GM19025 (cell line): ENCODE measurements around the gene NOTCH2.
A peak's percentile ranks its signal among the peaks of the same experiment; 100 is the strongest.
"Not testable (repeated sequence)": the region's sequence is repeated elsewhere in the genome, so short reads cannot be mapped to it uniquely, and the experiment has no call there.

Experiments used
- ATAC-seq: cut with Tn5 transposase; IDR thresholded peaks from one replicate; pipeline ENCODE4 v1.9.1; 2021; ENCODE audit warnings: mild to moderate bottlenecking, low read depth, moderate library complexity; ENCODE audit not compliant: unreplicated experiment

The NOTCH2 gene

DNA sequence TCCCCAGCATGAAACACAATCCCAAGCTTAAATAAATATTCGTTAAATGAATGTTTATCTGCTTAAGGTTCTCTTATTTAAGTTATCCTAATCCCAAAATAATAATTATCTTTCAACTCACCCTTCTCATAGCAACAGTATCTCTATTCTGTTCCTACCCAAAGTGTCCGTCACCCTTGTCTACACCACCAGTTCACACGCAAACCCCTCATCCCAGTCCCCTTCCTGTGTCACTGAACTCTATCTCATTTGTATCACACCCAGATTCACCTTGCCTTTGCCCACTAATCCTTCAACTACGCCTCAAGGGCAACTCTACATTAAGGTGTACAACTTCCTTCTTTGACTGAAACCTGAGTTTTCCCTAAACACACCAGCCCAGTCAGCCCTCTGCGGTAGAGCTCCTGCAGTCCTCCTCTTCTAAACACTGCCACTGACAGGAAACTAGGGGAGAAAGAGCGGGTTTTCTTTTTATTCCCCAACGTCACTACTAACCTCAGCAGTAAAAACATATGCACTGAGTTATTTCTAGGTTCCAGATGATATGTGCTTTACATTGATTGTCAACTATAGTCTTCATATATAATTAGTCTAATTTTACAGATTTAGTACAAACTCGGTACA is 92.2 kb downstream of the NOTCH2 start:
- ATAC-seq: not testable (repeated sequence)

DNA sequence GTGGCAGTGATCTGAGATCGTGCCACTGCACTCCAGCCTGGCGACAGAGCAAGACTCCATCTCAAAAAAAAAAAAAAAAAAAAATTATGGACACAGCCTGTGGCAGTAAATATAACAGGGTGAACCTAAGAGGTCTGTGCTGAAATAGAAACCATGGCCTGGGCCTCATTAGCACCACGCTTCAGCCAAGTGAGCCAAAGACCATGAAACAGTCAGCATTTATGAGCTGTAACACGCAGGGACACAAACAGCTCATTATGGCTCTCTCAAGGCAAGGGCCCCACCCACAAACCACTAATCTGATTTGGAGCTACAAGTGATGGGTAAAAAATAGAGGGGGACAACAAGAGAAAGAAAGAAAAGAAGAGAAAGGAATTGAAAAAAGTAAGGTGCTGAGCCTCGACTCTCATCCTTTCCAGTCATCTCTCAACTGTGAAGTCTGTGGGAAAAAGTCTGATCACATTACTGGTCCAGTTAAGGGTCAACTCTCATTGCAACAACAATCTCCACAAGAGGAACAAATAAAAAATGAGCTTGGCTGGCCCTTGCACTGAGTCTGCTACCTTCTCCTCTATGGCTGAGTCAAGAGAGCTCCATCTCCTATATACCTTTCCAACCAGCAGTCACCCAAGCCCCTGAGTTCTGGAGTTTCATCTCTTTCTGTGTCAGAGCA is 93.7 kb downstream of the NOTCH2 start:
- ATAC-seq: not testable (repeated sequence)

DNA sequence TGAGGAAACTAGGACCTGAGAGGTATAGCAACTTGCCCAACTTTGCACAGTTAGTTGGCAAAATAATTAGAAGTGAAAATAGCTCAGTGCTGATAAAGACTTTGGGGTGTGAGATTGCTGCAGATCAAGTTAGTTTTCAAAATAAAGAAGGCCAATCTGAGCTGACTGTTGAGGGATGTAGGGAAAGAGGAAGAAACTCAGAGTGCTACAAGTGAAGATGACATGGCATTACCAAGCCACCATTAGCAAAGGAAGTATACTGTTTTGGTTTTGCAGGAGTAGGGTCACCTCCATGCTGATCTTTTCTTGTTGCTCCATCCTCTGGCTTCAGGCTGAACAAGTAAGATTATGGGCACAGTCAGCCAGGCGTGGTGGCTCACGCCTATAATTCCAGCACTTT is 94.5 kb downstream of the NOTCH2 start:
- no peak for ATAC-seq

DNA sequence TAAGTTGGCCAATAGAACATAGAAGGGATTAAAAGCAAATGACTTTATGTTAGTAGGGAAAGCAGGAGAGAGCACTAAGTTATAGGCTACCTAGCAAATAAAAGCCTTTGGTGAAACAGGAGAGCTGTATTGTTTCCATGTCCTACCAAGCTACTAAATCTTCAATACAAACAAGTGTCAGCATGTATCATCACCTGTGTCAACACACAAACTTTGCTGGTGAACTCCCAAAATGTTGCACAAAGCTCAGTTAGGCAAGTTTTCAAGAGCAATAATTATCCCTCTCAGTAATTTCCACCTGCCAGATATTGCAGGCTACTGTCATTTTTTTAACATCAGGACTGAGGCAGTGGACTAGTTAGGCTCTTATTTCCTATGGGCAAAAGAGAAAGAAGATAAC is 95.4 kb downstream of the NOTCH2 start:
- no peak for ATAC-seq

DNA sequence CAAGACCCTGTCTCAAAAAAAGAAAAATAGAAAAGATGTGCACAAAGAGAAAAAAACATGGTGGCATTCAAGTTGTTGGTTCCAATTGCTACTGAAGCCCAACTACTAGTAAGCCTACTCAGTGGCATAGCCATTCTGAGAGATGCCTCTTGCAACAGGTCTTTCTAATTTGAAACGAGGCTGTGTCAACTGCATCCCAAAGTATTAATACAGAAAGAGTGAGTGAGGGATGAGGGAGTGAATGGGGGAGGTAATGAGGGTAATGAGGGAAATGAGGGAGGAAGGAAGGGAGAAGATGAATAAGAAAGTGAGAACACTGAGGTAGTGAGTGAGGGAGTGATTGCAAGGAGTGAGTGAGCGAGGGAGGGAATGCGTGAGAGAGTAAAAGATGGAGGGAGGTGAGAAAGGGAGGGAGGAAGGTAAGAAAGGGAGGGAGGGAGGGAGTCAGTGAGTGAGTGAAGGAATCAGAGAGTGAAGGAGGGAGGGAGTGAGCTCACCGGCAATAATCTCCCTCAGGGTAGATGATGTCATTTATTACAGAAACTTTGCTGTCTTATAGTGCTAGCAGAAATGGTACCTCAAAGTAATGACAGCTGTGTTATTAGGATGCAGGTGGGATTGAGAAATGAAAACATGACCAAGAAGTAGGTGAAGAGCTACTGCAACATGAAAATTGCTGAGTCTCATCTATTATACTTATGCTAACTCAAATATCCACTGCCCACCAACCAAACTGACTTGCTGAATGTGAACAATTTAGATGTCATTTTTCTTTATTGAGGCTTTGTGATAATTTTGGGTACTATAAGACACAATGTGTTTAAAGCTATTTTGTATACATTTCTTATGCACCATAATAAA is 97.5 kb downstream of the NOTCH2 start:
- ATAC-seq: no peak

DNA sequence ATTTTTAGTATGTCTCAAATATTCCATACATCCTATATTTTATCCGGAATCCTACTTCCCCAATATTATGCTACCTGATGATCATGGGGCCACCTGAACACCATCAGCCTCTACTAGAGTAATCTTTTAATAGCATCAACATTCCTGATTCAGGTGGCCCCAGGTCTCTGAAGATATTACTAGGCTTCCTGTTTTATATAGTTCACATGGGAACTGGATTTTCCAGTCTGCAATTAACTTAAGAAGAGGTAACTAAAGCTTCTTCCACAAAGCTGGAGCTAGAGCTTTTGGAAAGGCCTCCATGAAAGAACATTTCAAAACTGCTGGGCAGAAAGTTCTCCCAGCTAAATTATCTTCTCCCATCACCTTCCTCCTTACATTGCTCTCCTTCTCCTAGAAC is 100.9 kb downstream of the NOTCH2 start:
- no peak for ATAC-seq

DNA sequence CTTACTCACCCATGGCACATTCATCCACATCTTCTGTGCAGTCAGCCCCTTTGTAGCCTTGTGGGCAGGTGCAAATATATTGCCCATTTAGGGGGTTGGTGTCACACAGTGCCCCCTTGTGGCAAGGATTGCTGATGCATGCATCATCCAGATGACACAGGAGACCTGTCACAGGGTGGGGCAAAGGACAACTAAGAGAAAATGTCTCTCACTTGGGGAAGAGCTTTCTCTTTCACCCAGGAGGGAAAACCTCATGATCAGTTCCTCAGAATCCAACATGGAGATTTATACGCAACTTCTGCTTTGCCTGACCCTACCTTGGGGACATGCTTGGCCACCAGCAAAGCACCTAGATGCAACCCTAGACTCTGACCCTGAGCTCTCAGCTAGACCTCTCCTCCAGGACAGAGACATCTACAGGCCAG is 101.4 kb downstream of the NOTCH2 start:
- peak; percentile 80 for ATAC-seq

DNA sequence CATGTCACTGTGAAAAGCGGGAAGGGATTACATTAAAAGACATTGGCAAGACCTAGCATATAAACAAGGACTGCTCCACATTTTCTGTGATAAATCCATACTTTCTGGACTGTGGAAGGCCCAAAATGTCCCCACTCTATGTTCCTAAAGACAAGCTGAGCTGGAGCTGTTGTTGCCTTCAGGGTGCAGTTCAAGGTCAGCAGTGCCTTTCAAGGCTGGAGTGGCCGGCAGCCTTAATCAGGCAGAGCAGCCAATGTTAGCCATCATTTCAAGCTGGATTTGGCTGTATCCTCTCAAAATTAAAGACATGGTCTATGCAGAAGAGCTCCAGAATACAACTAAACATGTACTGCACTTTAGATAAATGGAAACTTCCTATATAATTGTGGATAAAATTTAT is 102.8 kb downstream of the NOTCH2 start:
- no peak for ATAC-seq

DNA sequence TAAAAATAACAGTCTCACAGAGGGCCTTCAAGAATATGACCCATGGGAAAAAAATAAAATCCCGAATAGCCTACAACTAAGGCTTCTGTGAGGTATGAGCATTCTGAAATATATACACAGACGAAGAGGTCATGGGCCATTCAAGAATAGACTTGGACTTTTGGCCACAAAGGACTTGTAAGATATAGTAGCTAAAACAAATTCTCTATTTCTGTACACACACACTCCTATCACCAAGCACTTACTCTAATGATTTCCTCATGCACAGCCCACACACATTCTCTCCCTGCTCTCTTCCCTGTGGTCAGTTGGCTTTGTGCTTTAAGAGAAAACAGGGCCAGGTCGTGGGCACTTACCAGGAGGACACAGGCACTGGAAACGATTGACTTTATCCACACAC is 103.4 kb downstream of the NOTCH2 start:
- ATAC-seq: no peak

DNA sequence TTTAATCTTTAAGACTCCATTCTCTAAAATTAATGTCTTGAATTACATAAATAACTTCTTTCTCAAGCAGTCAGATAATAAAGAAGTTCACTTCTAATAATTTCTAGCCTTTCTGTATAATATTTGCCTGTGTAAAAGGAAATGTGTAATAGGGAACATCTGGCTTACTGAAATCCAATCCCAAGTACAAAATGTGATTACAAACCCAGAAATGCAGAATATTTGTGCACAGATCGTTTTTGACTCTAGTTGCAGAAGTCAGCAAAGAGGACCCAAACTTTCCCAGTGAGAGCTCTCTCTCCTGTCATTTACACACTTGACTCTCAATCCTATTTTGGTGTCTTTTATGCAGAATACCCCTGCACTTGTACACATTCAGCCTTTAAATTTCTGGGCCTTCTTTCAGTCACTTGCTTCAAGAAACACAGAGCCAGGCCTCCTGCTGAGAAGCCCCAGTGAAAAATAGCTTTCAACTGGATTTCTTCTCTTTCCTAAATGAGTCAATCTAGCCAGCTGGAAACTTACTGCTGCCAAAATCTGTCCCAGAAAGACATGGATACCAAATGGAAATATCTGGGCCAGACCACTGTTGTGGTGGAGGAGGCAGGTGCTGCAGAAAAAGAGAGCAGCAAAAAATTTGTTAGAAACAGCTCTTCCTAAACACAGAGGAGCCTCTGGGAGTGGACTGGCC is 104.6 kb downstream of the NOTCH2 start:
- ATAC-seq: no peak

DNA sequence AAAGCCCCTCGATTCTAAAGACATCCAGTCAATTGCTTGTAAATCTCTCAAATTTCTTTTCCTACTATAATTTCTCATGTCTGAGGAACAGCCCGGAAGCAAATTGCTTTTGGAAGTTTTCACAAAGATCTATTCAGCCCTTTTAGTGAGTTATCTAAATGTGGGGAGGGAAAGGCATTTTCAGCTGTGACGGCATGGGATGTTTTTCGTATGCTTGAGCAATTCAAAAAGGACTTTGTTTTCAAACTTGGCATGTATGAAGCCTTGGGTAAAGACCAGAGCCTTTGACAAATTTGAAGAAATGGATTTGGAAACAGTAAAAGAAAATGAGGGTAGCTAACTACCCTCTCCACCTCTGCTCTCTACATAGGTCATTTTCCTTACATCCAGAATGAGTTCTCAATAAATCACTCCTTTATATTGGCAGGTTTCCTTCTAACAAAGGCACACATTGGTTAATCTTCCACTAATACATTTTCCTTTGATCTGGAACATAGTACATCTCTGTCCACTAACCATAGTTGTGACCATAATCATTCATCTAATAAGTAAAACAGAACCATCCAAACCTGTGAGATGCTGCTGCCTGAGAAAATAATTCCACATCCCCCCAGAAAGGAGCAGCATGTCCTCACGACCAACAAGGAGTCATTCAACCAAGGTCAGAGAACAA is 107.0 kb downstream of the NOTCH2 start:
- no peak for ATAC-seq

DNA sequence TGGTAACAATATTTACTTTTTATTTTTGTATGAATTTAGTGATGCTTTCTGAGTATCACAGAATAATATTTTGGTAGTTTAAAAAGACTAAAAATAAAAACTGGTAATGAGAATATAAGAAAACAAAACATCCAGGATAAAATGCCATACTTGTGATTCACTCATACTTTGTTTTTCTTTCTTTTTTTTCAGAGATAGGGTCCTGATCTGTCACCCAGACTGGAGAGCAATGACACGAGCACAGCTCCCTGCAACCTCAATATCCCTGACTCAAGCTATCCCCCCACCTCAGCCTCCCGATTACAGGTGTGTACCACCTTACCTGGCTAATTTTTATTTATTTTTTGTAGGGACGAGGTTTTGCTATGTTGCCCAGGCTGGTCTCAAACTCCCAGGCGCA is 109.0 kb downstream of the NOTCH2 start:
- ATAC-seq: no peak

DNA sequence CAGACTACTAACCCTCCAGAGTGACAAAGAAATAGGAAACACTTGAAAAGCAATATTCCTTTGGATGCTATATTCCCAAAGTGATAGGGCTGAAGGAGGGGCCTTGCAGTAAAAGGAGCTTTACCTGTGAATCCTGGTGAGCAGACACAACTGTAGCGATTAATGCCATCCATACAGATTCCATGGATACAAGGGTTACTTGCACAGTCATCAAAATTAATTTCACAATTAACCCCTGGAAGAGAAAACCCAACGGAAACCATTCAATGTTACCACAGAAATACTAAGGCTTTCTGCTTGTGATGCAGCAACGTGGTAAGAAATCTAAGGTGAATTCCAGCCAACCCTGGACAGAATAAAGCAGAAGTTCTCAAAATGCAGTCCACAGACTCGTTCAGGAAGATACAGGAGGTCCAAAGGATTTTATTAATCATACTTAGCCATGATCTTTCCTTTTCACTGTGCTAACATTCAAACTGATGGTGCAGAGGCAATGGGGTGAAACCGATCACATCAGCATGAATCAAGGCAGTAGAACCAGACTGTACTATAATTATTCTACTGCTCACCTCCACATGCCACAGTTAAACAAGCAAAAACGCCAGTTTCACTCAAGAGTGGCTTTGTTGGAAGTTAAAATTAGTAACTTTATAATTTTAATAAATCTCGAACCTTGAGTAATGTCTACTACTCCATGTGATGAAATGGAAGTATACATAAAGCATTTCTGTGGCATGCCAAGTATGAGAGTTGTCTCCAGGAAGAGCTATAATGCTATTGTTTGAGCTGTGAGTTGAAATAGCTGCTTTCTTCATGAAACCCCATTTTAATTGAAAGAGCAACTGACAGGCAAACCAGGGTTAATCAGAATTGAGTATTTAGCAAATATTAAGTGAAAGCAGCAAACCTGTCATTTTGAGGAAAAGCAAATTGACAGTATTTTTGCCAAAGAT is 109.9 kb downstream of the NOTCH2 start:
- no peak for ATAC-seq

DNA sequence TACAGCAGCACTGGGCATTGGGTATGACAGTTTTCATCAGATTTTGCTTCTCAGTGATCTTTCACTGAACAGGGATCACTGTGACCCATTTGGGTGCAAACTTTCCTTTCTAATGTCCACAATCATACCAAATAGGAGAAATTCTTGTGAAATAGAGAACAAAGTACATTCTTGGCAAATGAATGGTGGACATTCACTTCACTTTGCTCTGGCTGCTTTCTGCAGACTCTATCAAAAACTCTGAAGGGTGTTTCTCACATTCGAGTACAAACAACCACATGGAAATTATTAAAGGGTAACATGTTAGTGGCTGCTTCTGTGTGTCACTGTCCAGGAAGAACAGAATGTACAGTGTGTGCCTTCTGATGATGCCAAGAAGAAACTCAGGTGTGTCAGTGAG is 111.2 kb downstream of the NOTCH2 start:
- ATAC-seq: no peak

DNA sequence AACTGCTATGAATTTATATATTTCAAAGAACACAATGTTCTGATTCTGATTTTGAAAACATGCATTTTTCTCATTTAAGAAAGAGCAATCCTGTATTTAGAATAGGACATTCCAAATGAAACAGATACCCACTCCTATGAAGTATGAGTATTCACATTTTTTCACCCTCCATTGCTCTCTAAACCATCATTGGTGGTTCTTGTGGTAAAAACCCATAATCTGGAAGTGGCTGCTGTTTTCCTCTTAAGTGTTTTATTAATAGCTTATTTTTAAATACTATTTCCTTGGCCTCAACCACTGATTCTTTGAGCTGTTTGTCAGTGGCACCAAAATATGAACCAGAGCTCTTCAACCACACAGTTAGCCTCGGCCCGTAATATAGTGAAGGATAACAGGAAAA is 113.2 kb downstream of the NOTCH2 start:
- no peak for ATAC-seq

DNA sequence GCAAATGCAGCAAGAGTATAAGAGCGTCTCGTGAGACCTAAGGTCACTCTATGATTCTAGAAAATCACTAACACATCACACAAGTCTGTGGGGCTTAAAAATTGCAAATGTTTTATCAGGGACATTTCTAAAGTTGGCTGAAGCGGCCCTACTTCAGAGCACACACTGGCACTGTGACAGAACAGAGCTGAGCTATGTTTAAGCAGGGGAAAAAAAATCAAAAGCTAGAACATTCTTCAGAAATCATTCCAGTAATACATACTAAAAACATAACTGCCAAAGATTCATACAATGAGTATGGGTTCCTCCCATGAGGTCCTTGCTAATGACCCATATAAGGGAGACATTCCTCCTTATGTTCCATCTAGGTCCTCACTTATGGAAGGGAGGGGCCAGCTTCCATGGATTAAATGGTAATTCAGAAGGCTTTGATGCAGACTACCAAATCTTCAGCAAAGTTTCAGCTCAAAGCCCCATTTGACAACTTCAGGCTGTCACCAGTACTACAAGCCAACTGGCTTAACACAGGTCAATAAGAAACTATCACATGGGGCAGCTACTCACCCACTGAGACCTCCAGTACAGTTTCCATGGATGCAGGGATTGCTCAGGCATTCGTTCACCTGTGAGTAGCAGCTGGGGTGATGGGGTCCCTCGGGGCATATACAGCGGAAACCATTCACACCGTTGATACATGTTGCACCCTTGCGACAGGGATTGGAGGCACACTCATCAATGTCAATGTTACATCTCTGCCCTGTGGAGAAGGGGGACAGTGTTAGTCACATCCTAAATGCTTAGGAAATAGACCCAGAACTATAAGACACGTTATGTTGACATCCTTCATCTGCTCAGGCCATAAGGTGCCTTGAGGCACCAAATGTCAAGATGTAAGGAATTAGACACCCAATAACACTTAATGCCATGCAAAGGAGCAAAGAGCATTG is 114.7 kb downstream of the NOTCH2 start:
- ATAC-seq: no peak

DNA sequence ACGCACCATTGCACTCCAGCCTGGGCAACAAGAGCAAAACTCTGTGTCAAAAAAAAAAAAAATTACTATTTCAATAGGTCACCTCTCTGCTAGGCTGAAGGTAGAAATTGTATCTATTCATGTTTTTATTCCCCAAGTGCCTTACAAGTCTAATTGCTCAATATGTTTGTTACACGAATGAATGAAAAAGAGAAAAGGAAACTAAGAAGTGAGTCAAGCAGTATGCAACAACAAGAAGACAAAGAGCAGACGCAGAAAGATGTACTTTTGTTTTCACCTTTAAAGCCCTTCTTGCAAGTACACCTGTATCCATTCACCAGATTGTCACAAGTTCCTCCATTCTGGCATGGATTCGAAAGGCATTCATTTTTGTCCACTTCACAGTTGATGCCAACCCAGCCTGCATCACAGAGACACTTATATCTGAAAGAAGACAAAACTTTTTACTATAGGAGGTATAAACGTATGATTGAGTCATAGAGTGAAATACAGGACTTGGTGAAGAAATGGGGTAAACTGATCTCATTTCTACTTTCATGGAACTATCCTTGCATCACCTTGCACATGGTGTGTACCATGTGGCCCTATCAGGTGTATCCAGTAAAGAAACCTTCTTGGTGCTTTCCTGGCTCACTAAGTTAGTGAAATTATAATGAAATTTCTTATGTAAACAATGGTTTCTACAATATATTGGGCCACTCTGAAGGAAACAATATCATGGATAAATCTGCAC is 116.0 kb downstream of the NOTCH2 start:
- no peak for ATAC-seq

DNA sequence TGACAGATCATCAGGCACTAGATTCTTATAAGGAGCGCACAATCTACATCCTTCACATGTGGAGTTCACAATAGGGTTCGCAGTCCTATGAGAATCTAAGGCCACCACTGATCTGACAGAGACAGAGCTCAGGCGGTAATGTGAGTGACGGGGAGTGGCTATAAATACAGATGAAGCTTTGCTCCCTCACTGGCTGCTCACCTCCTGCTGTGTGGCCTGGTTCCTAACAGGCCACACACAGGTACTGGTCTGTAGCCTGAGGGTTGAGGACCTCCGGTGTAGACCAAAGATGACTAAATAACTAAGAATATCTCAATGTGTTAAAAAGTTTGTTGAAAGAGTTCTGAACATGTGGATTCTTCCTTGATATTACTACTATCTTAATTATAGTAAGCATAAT is 117.0 kb downstream of the NOTCH2 start:
- ATAC-seq: no peak
